Gastrocnemius medialis (tissue), 4 donors: ENCODE data around the gene P2RX5. TPM values are rescaled to one million over a fixed set of nuclear protein-coding genes. Genes with fewer than 3 reads are reported as not detected.

Experiments used
- ATAC-seq, 2 donors: fragments of 150-250 bp; one replicate each; pipeline ENCODE4 v1.9.1; 2016
- DNase-seq, 2 donors: peaks; one replicate each; pipeline ENCODE4 v3.0.0-alpha.2; 2019
- H3K27ac ChIP-seq, 4 donors: fragments of 200-600 bp; sonication (generic); 1 replicate in 1 of 4; 2 replicates in 3 of 4; pipeline ENCODE4 v1.5.1; 2016 to 2018; ENCODE audit warnings: mild to moderate bottlenecking in 2 of 4, moderate library complexity in 1 of 4
- H3K27me3 ChIP-seq, 3 donors: fragments of 200-600 bp; sonication (generic) in 2 of 3; 1 replicate in 1 of 3; 2 replicates in 2 of 3; pipeline versions ENCODE4 v1.5.1 to v1.6.0; 2016 to 2019; ENCODE audit warnings: mild to moderate bottlenecking in 1 of 3, moderate library complexity in 1 of 3
- H3K36me3 ChIP-seq, 2 donors: fragments of 200-600 bp; sonication (generic) in 1 of 2; one replicate each; pipeline ENCODE4 v1.5.1; 2017 to 2018
- H3K4me1 ChIP-seq, 2 donors: fragments of 200-600 bp; sonication (generic) in 1 of 2; one replicate each; pipeline ENCODE4 v1.5.1; 2016 to 2017; ENCODE audit warnings: mild to moderate bottlenecking in 2 of 2
- H3K4me3 ChIP-seq, 4 donors: fragments of 200-600 bp; sonication (generic) in 3 of 4; 1 replicate in 1 of 4; 2 replicates in 3 of 4; pipeline ENCODE4 v1.5.1; 2016 to 2019; ENCODE audit warnings: mild to moderate bottlenecking in 2 of 4
- H3K9me3 ChIP-seq, 3 donors: fragments of 200-600 bp; sonication (generic) in 2 of 3; 1 replicate in 1 of 3; 2 replicates in 2 of 3; pipeline ENCODE4 v1.5.1; 2016 to 2019
- POLR2A ChIP-seq, 2 donors: fragments of 450-650 bp; IDR thresholded peaks; one replicate each; pipeline ENCODE4 v1.6.1; 2017; ENCODE audit warnings: antibody characterized with exemption in 2 of 2, mild to moderate bottlenecking in 2 of 2, moderate library complexity in 2 of 2
- in situ Hi-C, 4 donors: fragments of 200-750 bp; cut with MboI; loops; one replicate each; pipeline versions ENCODE4 v1.15.0 to v1.8.0; 2017; ENCODE audit warnings: low sequenced_read_pairs in 4 of 4
- intact Hi-C: fragments of 100-400 bp; cut with DNase I; formaldehyde crosslinking; loops from one replicate; pipeline ENCODE4 v1.15.1; 2023; ENCODE audit warnings: low total_unique reads
- total RNA-seq, 4 donors: library from RNA; depleted of rRNA; stranded (reverse); fragments of >200 nt; gene quantifications; one replicate each; pipeline versions ENCODE4 v1.1.0 to v1.2.3, GENCODE V29; 2016
- TF ChIP-seq, protein P1 (sequence below), 5 experiments: fragments of 450-650 bp in 3 of 5; fragments of 200-600 bp in 2 of 5; sonication (generic) in 2 of 5; IDR thresholded peaks in 4 of 5; conservative IDR thresholded peaks in 1 of 5; 1 replicate in 4 of 5; 2 replicates in 1 of 5; pipeline ENCODE4 v1.5.1; 2016 to 2019; ENCODE audit warnings: antibody characterized with exemption in 5 of 5, mild to moderate bottlenecking in 3 of 5, moderate library complexity in 3 of 5

Gene P2RX5
- total RNA-seq, 4 donors from 2014 or later = 12.3 to 52.9 (median 30.2) TPM

DNA sequence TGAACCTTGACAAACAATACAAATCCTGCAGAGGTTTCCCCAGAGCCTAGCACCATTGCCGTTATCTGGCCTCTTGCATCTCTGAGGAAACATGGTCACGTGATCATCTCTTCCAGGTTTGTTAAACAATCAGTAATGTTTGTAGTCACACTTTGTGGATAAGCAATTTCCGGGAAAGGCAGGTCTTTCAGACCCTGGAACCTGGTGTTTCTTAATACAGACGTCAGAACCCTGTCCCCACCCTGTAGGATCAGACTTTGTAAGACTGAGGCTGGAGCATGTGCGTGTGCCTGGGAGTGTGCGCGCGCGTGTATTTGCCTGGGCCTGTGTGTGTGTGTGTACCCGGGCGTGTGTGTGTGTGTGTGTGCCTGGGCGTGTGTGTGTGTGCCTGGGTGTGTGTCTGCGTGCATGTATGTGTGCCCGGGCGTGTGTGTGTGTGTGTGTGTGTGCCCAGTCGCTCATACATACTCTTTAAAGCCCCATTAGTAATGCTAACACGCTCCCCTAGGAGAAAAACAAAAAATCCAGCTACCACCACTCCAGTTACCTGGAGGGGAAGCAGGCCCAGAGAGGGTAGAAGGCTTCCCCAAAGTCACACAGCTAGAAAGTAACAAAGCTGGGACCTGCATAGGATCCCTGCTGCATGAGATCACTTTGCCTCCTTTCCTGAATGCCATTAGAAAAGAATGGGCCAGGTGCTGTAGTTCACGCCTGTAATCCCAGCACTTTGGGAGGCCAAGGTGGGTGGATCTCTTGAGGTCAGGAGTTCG, 54.1 kb downstream of the P2RX5 start:
- ATAC-seq = no peak
- peak overlapping the region in 2 of 4 donors; percentile 35 to 81 for H3K27ac ChIP-seq
- DNase-seq = no peak

DNA sequence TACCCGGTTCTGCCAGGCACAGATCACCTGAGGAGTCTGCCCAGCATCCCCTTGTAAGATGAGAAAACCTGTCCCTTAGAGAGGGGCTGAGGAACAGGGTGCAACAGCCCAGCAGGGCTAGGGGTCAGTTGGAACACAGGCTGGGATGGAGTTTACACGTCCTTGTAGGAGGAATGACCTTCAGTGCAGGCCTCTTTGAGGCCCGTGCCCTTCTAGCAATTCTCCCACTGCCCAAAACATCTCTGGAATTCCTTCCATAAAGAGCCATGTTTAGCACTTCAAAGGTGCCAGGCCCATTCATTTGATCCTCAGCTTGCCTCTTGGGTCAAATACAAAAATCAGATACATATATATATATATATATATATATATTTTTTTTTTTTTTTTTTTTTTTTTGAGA, 54.9 kb downstream of the P2RX5 start:
- in situ Hi-C loops (no loop called here), intact Hi-C loops (loop anchor here (2.0 kb wide), 1 partner anchor 82 kb away; the partner anchor contains the start of gene HASPIN)
- TF ChIP-seq, protein P1, sequence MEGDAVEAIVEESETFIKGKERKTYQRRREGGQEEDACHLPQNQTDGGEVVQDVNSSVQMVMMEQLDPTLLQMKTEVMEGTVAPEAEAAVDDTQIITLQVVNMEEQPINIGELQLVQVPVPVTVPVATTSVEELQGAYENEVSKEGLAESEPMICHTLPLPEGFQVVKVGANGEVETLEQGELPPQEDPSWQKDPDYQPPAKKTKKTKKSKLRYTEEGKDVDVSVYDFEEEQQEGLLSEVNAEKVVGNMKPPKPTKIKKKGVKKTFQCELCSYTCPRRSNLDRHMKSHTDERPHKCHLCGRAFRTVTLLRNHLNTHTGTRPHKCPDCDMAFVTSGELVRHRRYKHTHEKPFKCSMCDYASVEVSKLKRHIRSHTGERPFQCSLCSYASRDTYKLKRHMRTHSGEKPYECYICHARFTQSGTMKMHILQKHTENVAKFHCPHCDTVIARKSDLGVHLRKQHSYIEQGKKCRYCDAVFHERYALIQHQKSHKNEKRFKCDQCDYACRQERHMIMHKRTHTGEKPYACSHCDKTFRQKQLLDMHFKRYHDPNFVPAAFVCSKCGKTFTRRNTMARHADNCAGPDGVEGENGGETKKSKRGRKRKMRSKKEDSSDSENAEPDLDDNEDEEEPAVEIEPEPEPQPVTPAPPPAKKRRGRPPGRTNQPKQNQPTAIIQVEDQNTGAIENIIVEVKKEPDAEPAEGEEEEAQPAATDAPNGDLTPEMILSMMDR (IDR thresholded peaks at IDR 0.05 in 4 of 5, conservative IDR thresholded peaks at IDR 0.05 in 1 of 5) = no peak
- TF ChIP-seq POLR2A (IDR thresholded peaks at IDR 0.05) = no peak
- Histone ChIP-seq H3K27me3 (no peaks in the 10 kb centered on the region), H3K36me3 (peaks cover 0 to 33% of the 10 kb centered on the region in 2 donors), H3K4me3 (no peak overlapping the region), H3K9me3 (no peaks in the 10 kb centered on the region), H3K27ac (peak overlapping the region; percentile 74 to 81 (median 78)), H3K4me1 (peaks cover 21 to 30% of the 10 kb centered on the region in 2 donors)
- DNase-seq (no peak), ATAC-seq (no peak)

More for the DNA sequence above, 54.1 kb downstream of the P2RX5 start:
- intact Hi-C loops = loop anchor here (2.0 kb wide), 1 partner anchor 81 kb away; the partner anchor contains the start of gene HASPIN
- Histone ChIP-seq H3K9me3 (no peaks in the 10 kb centered on the region), H3K36me3 (peaks cover 0 to 39% of the 10 kb centered on the region in 2 donors), H3K4me1 (peaks cover 21 to 28% of the 10 kb centered on the region in 2 donors), H3K27me3 (no peaks in the 10 kb centered on the region), H3K4me3 (no peak overlapping the region)
- in situ Hi-C loops = no loop called here
- TF ChIP-seq, protein P1 (IDR thresholded peaks at IDR 0.05 in 4 of 5, conservative IDR thresholded peaks at IDR 0.05 in 1 of 5) = no peak
- no peak for TF ChIP-seq POLR2A (IDR thresholded peaks at IDR 0.05)

DNA sequence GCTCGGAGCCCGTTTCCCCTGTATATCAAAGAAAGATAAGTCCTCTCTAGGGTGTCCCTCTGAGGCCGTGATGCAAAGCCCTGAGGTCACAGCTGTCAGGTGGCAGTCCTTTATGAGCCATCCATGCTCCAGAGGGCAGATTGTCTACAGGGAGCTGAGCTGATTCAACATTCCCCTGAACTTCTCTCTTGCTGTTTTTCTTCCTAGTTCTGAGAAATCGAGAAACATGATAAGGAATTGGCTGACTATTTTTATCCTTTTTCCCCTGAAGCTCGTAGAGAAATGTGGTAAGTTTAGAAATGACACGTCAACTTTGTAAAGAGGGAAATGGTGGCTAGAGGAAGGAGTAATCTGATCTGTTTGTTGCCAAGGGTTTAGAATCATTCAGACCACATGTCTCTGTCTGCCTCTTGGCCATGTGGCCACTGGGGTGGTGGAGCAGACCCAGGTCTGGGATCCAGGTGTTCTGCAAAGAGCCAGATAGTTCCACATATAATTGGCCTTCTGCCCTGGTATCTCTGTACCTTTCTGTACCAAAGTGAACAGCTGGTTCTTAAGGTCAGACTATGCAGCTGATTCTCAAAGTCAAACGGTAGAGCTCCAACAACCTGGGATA, 55.9 kb downstream of the P2RX5 start:
- no peak overlapping the region for H3K4me3 ChIP-seq
- no peaks in the 10 kb centered on the region for H3K27me3 ChIP-seq
- no peaks in the 10 kb centered on the region for H3K9me3 ChIP-seq
- peaks cover 0 to 30% of the 10 kb centered on the region in 2 donors for H3K36me3 ChIP-seq
- DNase-seq (peak; percentile 45 to 62), ATAC-seq (peak; percentile 16 to 41)
- intact Hi-C loops (loop anchor here (2.0 to 10.0 kb wide), 3 partner anchors 83 to 1845 kb away; partner anchors contain the start of genes DERL2, HASPIN and MIS12), in situ Hi-C loops (no loop called here)
- peak in 1 of 2 donors; percentile 54 for TF ChIP-seq POLR2A (IDR thresholded peaks at IDR 0.05)
- TF ChIP-seq, protein P1 (IDR thresholded peaks at IDR 0.05 in 4 of 5, conservative IDR thresholded peaks at IDR 0.05 in 1 of 5) = no peak
- H3K27ac ChIP-seq = peak overlapping the region; percentile 74 to 81 (median 78)
- peaks cover 24 to 33% of the 10 kb centered on the region in 2 donors for H3K4me1 ChIP-seq

GRCh38 chr17:3636908-3637373, 59.0 kb downstream of the P2RX5 start:
- Histone ChIP-seq H3K27ac (peak overlapping the region; percentile 90 to 99 (median 96)), H3K9me3 (no peaks in the 10 kb centered on the region), H3K4me1 (peaks cover 40 to 45% of the 10 kb centered on the region in 2 donors), H3K4me3 (peak overlapping the region; percentile 82 to 100 (median 85)), H3K27me3 (no peaks in the 10 kb centered on the region), H3K36me3 (peaks cover 0 to 5% of the 10 kb centered on the region in 2 donors)
- no peak for DNase-seq
- peak in 1 of 2 donors; percentile 34 for TF ChIP-seq POLR2A (IDR thresholded peaks at IDR 0.05)
- TF ChIP-seq, protein P1 (IDR thresholded peaks at IDR 0.05 in 4 of 5, conservative IDR thresholded peaks at IDR 0.05 in 1 of 5) = no peak
- intact Hi-C loops = loop anchor here (1.0 to 10.0 kb wide), 4 partner anchors 31 to 1848 kb away; partner anchors contain the start of genes DERL2, EMC6, MIS12 and TAX1BP3
- ATAC-seq = peak; percentile 1 to 2
- in situ Hi-C loops = no loop called here
